ENCODE measurements around the gene ATP5MC2. TPM values are rescaled to one million over a fixed set of nuclear protein-coding genes. Genes with fewer than 3 reads are reported as not detected.

ATP5MC2 gene
- 599 to 698 TPM (median 687 TPM) in 5 replicates for total RNA-seq (2022; extraction: Qiagen RNA extraction; ENCODE audit: low read depth)

GRCh38 chr12:53675701-53676607 is at the start of gene ATP5MC2:
Gene ATP5MC2, minus strand, starts transcription at chr12:53676083. Its CDS starts 3,469 bp downstream, at chr12:53672614.

DNA sequence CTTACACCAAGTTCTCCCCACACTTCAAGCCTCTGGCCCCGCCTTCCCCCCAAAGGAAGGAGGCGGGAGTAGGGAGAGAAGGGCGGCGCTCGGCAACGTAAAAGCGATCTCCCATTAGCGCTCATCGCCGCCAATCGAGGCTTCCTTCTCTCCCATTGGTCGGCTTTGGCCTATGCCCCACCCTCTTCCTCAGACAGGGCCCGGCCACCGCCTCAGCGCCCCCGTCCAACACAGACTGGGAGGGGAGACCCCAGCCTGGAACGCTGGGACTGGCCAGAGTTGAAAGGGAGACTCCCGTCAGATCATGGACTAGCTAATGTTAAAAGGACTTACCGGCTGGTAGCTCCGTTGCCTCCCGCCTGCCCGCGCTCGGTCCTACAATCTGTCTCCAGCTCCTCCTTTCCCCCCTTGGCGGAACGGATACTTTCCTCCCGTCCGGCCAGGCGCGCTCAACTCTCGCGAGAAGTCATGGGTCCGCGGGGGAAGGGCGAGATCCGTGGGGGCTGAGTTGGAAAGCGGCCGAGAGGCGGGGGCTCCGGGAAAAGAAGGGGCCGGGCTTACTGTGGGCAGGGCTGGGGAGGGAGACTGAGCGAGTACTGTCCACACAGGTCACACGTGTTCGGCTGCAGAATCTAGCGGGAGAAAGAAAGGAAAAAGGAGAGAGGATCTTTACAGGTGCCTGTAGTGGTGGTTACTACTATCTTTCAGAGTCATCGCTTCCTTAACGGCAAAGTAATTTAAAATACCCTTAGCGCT is 49.8 kb downstream of the ATP5MC2 start, which contains the start of gene ATF7:
Gene ATF7 (minus strand): TSS at position 437 of the 756 bp plus-strand sequence. CDS start 25,382 bp downstream, outside the sequence.

Other genes with a start within 250 kb of the ATP5MC2 start
- gene PRR13, start 234.3 kb downstream of the ATP5MC2 start, total RNA-seq (2022; extraction: Qiagen RNA extraction; ENCODE audit: low read depth): 298 to 414 TPM (median 381 TPM) in 5 replicates
- gene PCBP2, start 224.0 kb downstream of the ATP5MC2 start, total RNA-seq (2022; extraction: Qiagen RNA extraction; ENCODE audit: low read depth): 621 to 677 TPM (median 657 TPM) in 5 replicates
- 10.7 to 14.9 TPM (median 13.7 TPM) in 5 replicates for gene MAP3K12, start 176.6 kb downstream of the ATP5MC2 start, total RNA-seq (2022; extraction: Qiagen RNA extraction; ENCODE audit: low read depth)
- 45.4 to 59.2 TPM (median 53.8 TPM) in 5 replicates for gene TARBP2, start 174.8 kb downstream of the ATP5MC2 start, total RNA-seq (2022; extraction: Qiagen RNA extraction; ENCODE audit: low read depth)
- not detected in 5 replicates for gene NPFF, start 168.6 kb downstream of the ATP5MC2 start, total RNA-seq (2022; extraction: Qiagen RNA extraction; ENCODE audit: low read depth)
- 14.8 to 19.1 TPM (median 18.2 TPM) in 5 replicates for gene ATF7, start 49.7 kb downstream of the ATP5MC2 start, total RNA-seq (2022; extraction: Qiagen RNA extraction; ENCODE audit: low read depth)
- 16.0 to 22.1 TPM (median 18.4 TPM) in 5 replicates for gene CALCOCO1, start 51.4 kb upstream of the ATP5MC2 start, total RNA-seq (2022; extraction: Qiagen RNA extraction; ENCODE audit: low read depth)
- gene CISTR, start 75.9 kb upstream of the ATP5MC2 start, total RNA-seq (2022; extraction: Qiagen RNA extraction; ENCODE audit: low read depth): not detected in 5 replicates

Data from A549 treated with RU486 at 1 μM for 4 hours (cell line).